Measurements from ENCODE around the gene ARL2BP.

ARL2BP gene

DNA sequence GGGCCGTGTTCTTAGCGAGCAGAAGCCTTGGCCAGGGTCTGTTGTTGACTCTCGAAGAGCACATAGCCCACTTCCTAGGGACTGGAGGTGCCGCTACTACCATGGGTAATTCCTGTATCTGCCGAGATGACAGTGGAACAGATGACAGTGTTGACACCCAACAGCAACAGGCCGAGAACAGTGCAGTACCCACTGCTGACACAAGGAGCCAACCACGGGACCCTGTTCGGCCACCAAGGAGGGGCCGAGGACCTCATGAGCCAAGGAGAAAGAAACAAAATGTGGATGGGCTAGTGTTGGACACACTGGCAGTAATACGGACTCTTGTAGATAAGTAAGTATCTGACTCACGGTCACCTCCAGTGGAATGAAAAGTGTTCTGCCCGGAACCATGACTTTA, 40.4 kb upstream of the ARL2BP start:
- no peak overlapping the region for H3K4me3 ChIP-seq (ENCODE audit: low read depth, low read length)
- TF ChIP-seq, protein P1, sequence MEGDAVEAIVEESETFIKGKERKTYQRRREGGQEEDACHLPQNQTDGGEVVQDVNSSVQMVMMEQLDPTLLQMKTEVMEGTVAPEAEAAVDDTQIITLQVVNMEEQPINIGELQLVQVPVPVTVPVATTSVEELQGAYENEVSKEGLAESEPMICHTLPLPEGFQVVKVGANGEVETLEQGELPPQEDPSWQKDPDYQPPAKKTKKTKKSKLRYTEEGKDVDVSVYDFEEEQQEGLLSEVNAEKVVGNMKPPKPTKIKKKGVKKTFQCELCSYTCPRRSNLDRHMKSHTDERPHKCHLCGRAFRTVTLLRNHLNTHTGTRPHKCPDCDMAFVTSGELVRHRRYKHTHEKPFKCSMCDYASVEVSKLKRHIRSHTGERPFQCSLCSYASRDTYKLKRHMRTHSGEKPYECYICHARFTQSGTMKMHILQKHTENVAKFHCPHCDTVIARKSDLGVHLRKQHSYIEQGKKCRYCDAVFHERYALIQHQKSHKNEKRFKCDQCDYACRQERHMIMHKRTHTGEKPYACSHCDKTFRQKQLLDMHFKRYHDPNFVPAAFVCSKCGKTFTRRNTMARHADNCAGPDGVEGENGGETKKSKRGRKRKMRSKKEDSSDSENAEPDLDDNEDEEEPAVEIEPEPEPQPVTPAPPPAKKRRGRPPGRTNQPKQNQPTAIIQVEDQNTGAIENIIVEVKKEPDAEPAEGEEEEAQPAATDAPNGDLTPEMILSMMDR (IDR thresholded peaks at IDR 0.05; ENCODE audit: low read depth, low read length, missing control alignments), result no peak
- in situ Hi-C loops (cut with HindIII; ENCODE audit: low sequenced_read_pairs), result no loop called here
- DNase-seq (ENCODE audit: low read depth), result no peak

DNA sequence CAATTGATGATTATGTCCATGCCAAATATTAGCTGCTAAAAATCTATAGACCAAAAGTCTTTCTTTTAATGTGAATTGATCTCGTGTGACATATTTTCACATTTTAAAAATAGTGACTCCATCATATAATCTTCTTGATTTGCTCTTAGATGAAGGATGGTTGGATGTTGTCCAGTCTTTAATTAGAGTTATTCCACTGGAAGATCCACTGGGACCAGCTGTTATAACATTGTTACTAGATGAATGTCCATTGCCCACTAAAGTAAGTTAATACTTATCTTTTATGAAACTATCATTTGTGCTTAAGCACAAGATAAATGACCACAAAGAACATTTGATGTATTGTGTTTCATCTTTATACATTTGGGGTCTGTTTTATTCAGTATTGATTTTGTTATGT, 36.1 kb upstream of the ARL2BP start:
- TF ChIP-seq, protein P1 (IDR thresholded peaks at IDR 0.05; ENCODE audit: low read depth, low read length, missing control alignments), result no peak
- H3K4me3 ChIP-seq (ENCODE audit: low read depth, low read length), result no peak overlapping the region
- in situ Hi-C loops (cut with HindIII; ENCODE audit: low sequenced_read_pairs), result no loop called here
- DNase-seq (ENCODE audit: low read depth), result no peak

DNA sequence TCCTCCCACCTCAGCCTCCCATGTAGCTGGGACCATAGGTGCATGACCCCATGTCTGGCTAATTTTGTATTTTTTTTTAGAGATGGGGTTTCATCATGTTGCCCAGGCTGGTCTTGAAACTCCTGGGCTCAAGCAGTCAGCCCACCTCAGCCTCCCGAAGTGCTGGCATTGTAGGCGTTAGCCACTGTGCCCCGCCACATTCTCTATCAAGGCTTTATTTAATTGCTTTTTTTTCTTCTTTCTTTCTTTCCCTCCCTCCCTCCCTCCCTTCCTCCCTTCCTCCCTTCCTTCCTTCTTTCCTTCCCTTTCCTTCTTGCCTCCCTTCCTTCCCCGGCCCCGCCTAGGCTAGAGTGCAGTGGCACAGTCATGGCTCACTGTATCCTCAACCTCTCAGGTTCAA, 35.3 kb upstream of the ARL2BP start:
- in situ Hi-C loops (cut with HindIII; ENCODE audit: low sequenced_read_pairs), result no loop called here

DNA sequence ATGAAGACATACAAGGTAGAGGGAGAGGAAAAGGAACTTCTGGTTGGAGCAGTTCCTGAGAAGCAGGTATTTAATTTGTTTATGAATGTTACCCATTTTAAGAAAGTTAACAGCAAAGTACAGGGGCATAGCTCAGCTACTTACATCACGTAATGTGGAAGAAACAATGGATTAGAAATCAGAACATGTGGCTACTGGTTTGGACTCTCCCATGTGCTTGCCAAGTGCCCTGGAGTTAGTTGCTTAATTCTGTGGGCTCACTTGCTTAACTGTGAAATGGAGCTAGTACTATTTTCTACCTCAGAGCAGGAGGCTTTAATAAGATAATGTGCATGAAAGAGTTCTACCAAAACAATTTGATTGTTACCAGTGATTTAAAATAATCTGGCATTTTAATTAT, 31.6 kb upstream of the ARL2BP start:
- in situ Hi-C loops (cut with HindIII; ENCODE audit: low sequenced_read_pairs), result no loop called here
- TF ChIP-seq, protein P1 (IDR thresholded peaks at IDR 0.05; ENCODE audit: low read depth, low read length, missing control alignments), result no peak
- DNase-seq (ENCODE audit: low read depth), result no peak
- no peak overlapping the region for H3K4me3 ChIP-seq (ENCODE audit: low read depth, low read length)

More for the DNA sequence above, 35.3 kb upstream of the ARL2BP start:
- no peak overlapping the region for H3K4me3 ChIP-seq (ENCODE audit: low read depth, low read length)
- no peak for DNase-seq (ENCODE audit: low read depth)
- TF ChIP-seq, protein P1 (IDR thresholded peaks at IDR 0.05; ENCODE audit: low read depth, low read length, missing control alignments), result no peak

DNA sequence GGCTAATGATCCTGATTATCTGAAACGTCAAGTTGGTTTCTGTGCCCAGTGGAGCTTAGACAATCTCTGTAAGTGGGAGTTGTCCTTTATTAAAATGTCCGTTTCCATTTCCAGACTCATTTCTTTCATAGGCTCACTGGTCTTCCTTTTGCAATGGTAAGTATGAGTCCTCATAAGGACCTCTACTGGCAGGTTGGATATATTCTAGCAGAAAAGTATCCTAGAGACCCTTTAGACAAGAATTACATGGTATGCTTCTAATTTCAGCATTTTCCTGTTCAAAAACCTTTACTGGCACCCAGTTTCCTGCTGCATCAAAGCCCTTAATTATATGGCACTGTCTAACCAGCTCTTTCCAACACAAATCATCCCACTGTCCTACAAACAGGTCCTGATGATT, 28.1 kb upstream of the ARL2BP start:
- in situ Hi-C loops (cut with HindIII; ENCODE audit: low sequenced_read_pairs), result no loop called here
- H3K4me3 ChIP-seq (ENCODE audit: low read depth, low read length), result no peak overlapping the region
- no peak for DNase-seq (ENCODE audit: low read depth)
- TF ChIP-seq, protein P1 (IDR thresholded peaks at IDR 0.05; ENCODE audit: low read depth, low read length, missing control alignments), result no peak

DNA sequence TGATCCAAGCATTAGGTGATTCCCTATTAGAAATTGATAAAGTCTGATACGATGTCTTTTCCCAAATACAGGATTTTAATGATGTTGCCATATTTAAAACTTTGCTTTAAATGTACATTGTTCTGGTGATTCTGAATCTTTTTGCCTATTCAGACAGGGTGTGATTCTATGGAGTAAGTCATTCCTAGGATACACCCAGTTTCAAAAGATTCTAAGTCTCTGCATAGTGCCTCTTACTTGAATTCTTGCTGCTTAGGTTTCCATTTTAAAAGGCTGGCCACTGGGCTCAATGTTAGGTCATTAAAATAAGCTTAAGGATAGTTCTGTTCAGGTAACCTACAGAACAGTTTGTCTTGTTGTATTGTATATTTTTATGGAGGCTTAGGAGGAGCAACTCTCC, 22.0 kb upstream of the ARL2BP start:
- H3K4me3 ChIP-seq (ENCODE audit: low read depth, low read length), result no peak overlapping the region
- DNase-seq (ENCODE audit: low read depth), result no peak
- TF ChIP-seq, protein P1 (IDR thresholded peaks at IDR 0.05; ENCODE audit: low read depth, low read length, missing control alignments), result no peak
- in situ Hi-C loops (cut with HindIII; ENCODE audit: low sequenced_read_pairs), result no loop called here
